ENCODE measurements around the gene NIPA2. TPM values are rescaled to one million over a fixed set of nuclear protein-coding genes. Genes with fewer than 3 reads are reported as not detected.

NIPA2 gene
- total RNA-seq, 1 experiment from 2014 or later = 77.9 TPM

GRCh38 chr15:22917556-22917955, 79.1 kb downstream of the NIPA2 start:
- WGBS (ENCODE audit: extremely low coverage, insufficient read length, low lambda C conversion rate) = no CpG with 5 or more reads among the region's 18 CpGs
- Histone ChIP-seq H3K79me1 (ENCODE audit: insufficient read depth, low read depth, low read length, poor library complexity, severe bottlenecking) (no peaks in the 10 kb centered on the region), H3T11ph (ENCODE audit: low read length) (no peak overlapping the region), H3K23me2 (ENCODE audit: insufficient read length, low read depth, low read length, poor library complexity, severe bottlenecking) (no peaks in the 10 kb centered on the region), H4K5ac (ENCODE audit: insufficient read length, low read depth, low read length) (no peak overlapping the region), H4K20me1 (ENCODE audit: control insufficient read depth, insufficient read depth, insufficient read length) (no peaks in the 10 kb centered on the region), H4K91ac (ENCODE audit: insufficient read length, low read depth, low read length) (no peak overlapping the region), H2BK20ac (ENCODE audit: low read depth, low read length, poor library complexity, severe bottlenecking) (no peak overlapping the region), H3K9me3 (ENCODE audit: control insufficient read depth, low read depth, low read length) (no peaks in the 10 kb centered on the region), H3K27me3 (ENCODE audit: insufficient read depth, low read length) (no peaks in the 10 kb centered on the region), H3K4ac (ENCODE audit: low read depth, low read length) (no peak overlapping the region), H3K27ac (ENCODE audit: insufficient read length, low read depth, low read length) (no peak overlapping the region), H2BK120ac (ENCODE audit: low read depth, low read length, poor library complexity, severe bottlenecking) (no peak overlapping the region), H2BK15ac (ENCODE audit: low read depth, low read length) (no peak overlapping the region), H4K8ac (replicated peaks; ENCODE audit: insufficient read length, low read depth, low read length) (no peak overlapping the region), H3K79me2 (ENCODE audit: insufficient read depth, low read length) (no peaks in the 10 kb centered on the region), H2AK5ac (ENCODE audit: insufficient read length, low read length) (no peak overlapping the region), H3K4me2 (ENCODE audit: insufficient read depth, insufficient read length, low read length) (no peak overlapping the region), H3K23ac (ENCODE audit: insufficient read length, low read depth, low read length) (no peak overlapping the region), H3K14ac (ENCODE audit: insufficient read depth, low read length) (no peak overlapping the region), H3K56ac (ENCODE audit: insufficient read length, low read depth, low read length) (no peak overlapping the region), H3K9ac (ENCODE audit: extremely low read depth, insufficient read length, low read length) (no peak overlapping the region), H2BK12ac (ENCODE audit: insufficient read length, low read depth, low read length) (no peak overlapping the region), H3K4me1 (ENCODE audit: insufficient read depth, low read length) (no peaks in the 10 kb centered on the region), H3K18ac (ENCODE audit: insufficient read length, low read depth, low read length) (no peak overlapping the region), H2BK5ac (ENCODE audit: insufficient read length, low read length) (no peak overlapping the region), H2AFZ (ENCODE audit: low read length) (no peak overlapping the region)
- Mint-ChIP-seq H3K36me3 (ENCODE audit: insufficient read depth in 1 of 3, low read depth in 3 of 3) (peaks cover 10 to 37% (median 22%) of the 10 kb centered on the region in 3 experiments; a peak in 6 of 7 replicates), H3K9me3 (no peaks in the 10 kb centered on the region), H3K27ac (peak overlapping the region in 1 of 3 experiments; percentile 90; a peak in 1 of 7 replicates), H3K27me3 (ENCODE audit: low read depth) (no peaks in the 10 kb centered on the region), H3K4me3 (no peak overlapping the region), H3K4me1 (peaks cover 2 to 3% of the 10 kb centered on the region in 2 experiments; a peak in 1 of 4 replicates)
- TF ChIP-seq, protein P1, sequence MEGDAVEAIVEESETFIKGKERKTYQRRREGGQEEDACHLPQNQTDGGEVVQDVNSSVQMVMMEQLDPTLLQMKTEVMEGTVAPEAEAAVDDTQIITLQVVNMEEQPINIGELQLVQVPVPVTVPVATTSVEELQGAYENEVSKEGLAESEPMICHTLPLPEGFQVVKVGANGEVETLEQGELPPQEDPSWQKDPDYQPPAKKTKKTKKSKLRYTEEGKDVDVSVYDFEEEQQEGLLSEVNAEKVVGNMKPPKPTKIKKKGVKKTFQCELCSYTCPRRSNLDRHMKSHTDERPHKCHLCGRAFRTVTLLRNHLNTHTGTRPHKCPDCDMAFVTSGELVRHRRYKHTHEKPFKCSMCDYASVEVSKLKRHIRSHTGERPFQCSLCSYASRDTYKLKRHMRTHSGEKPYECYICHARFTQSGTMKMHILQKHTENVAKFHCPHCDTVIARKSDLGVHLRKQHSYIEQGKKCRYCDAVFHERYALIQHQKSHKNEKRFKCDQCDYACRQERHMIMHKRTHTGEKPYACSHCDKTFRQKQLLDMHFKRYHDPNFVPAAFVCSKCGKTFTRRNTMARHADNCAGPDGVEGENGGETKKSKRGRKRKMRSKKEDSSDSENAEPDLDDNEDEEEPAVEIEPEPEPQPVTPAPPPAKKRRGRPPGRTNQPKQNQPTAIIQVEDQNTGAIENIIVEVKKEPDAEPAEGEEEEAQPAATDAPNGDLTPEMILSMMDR (conservative IDR thresholded peaks at IDR 0.05) = no peak
- DNase-seq = no peak

Other genes starting within 250 kb of the NIPA2 start
- gene NIPA1, start 52.0 kb upstream of the NIPA2 start, total RNA-seq (2021) = 18.4 and 20.4 TPM in 2 replicates
- 67.5 and 71.2 TPM in 2 replicates for gene CYFIP1, start 141.7 kb downstream of the NIPA2 start, total RNA-seq (2021)
- gene TUBGCP5, start 200.9 kb downstream of the NIPA2 start, total RNA-seq (2021) = 14.7 and 15.3 TPM in 2 replicates

Measured in H9 (cell line).